HuH-7.5 (cell line): ENCODE measurements around the gene CDC37.
"Not testable (repeated sequence)": the region's sequence is repeated elsewhere in the genome, so short reads cannot be mapped to it uniquely, and the experiment has no call there.

Experiments
- DNase-seq: peaks from one replicate; pipeline ENCODE4 v3.0.0; 2011; ENCODE audit warnings: low spot score

Gene CDC37

GRCh38 chr19:10393137-10393536 is 10.2 kb downstream of the CDC37 start:
- no peak for DNase-seq

GRCh38 chr19:10392120-10392519 is 11.2 kb downstream of the CDC37 start:
- DNase-seq = no peak

GRCh38 chr19:10390652-10391286 is 12.6 kb downstream of the CDC37 start:
- peak; percentile 90 for DNase-seq

- DNase-seq = no peak
Observed at GRCh38 chr19:10389863-10390262, 13.5 kb downstream of the CDC37 start.

DNA sequence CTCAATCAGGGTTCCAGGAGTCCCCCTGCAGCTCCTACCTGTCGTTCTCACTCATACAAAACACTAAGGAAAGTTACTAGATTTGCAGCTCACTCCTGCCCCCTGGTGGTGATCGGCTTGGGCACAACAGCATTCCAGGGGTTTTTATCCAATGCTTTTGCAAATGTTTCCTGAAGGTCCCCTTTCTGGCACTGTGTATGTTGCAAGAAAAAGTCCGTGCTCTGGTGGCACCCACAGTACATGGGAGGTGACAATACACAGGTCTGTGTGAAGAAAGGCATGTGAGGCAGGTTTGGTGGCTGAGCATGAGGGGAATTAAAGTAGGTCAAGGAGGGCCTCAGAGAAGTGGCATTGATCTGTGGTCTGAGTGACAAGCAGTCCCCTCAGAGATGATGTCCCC is 14.4 kb downstream of the CDC37 start:
- peak; percentile 81 for DNase-seq

GRCh38 chr19:10384580-10384979 is 18.8 kb downstream of the CDC37 start:
- DNase-seq = no peak

DNA sequence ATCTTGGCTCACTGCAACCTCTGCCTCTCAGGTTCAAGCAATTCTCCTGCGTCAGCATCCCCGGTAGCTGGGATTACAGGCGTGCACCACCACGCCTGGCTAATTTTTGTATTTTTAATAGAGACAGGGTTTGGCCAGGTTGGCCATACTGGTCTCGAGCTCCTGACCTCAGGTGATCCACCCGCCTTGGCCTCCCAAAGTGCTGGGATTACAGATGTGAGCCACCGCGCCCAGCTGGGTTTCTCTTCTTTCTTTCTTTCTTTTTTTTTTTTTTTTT is 20.2 kb downstream of the CDC37 start:
- DNase-seq = not testable (repeated sequence)

DNA sequence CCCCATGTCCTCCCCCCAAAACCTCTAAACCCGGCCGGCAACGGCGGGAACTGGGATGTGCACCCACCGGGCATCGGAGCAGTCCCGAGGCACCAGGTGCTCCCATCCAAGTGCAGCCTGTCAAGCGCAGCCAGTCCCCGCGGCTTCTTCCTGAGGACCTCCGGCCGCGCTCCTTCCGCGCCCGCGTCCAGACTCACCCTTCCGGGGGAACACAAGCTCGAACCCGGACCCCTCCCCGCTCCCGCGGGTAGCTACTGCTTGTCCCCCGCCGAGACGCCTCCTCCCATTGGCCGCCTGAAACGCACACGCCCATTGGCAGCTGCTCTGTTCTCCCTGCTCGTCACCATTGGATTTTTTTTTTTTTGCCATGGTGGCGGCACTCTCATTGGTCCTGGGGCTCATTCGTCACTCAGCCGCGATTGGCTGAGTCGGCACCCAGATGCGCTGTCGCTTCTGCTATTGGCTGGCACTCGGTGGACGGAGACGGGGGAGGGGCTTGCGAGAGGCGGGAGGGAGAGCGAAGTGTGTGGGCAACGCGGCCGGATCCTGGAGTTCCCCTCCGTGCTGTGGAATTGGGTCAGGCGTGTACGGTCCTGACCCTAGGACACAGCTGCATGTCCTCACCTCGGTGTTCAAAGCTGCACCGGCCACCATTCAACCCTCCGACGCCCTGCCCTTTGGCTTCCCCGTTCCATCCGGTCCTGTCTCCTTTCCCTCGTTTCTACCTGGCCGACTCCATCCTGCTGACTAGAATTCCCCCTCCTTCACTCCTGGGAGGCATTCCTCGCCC is 22.8 kb downstream of the CDC37 start, which contains the start of gene TYK2:
Gene TYK2, minus strand, starts transcription at position 260 of the 790 bp plus-strand sequence. CDS start 2,166 bp downstream, outside the sequence.
- DNase-seq = peak; percentile 100

- no peak for DNase-seq
Observed at GRCh38 chr19:10379880-10380312, 23.4 kb downstream of the CDC37 start.

DNA sequence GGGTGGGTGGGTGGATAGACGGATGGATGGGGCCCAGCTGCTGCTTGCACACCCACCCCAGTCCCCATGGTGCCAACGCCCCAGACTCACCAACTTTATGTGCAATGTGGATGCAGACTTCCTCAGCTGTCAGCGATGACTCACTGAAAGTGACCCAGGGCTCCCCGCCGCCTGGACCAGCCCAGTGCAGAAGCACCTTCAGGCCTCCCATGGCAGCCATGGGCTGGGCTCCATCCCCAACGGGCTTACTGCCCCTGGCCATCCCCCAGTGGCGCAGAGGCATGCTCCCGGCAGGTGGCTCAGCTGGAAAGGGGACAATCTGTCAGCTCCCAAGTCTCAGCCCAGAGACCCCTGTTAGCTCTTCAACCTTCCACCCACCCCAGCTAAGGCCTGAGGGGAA is 25.2 kb downstream of the CDC37 start:
- DNase-seq = no peak

GRCh38 chr19:10377140-10377640 is 26.2 kb downstream of the CDC37 start:
- not testable (repeated sequence) for DNase-seq

GRCh38 chr19:10374931-10375330 is 28.4 kb downstream of the CDC37 start:
- DNase-seq = no peak

DNA sequence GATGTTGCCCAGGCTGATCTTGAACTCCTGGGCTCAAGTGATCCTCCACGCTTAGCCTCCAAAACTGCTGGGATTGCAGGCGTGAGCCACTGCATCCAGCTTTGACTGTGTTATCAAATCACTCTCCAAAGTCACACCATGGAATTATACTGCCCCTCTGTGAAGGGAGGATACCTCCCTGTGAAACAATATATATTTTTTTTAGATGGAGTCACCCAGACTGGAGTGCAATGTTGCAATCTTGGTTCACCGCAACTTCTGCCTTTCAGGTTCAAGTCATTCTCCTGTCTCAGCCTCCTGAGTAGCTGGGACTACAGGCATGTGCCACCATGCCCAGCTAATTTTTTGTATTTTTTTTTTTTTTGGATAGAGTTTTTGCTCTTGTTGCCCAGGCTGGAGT is 30.7 kb downstream of the CDC37 start:
- no peak for DNase-seq

DNA sequence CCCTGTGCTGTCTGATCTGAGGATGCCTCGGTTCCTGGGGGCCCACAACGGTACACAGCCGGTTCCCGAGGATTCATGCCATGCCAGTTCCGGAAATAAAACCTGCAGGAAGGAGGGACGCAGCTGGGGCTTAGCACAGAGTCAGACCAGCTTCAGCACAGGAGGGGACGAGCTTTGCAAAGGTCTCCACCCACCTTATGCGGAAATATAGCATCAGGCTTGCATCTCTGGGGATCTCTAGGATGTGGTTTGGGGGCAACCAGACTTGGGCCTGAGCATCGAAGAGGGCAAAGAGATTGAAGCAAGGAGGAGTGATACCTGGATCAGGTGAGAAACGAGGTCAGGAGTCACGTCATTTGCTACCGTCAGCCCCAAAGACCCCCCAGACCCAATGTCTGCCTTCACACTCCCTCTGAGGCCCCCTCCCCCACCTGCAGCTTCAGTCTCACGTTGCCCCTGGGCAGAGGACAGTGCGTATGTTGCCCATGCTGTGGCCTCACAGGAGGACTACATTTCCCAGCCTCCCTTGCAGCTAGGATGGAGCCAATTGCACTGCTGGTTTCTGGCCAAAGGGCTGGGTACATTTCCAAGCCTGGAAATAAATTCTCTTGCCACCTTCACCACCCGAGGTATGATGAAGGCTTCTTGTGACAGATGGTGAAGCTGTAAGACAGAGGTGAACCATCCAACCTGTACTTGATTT is 35.1 kb downstream of the CDC37 start:
- no peak for DNase-seq

DNA sequence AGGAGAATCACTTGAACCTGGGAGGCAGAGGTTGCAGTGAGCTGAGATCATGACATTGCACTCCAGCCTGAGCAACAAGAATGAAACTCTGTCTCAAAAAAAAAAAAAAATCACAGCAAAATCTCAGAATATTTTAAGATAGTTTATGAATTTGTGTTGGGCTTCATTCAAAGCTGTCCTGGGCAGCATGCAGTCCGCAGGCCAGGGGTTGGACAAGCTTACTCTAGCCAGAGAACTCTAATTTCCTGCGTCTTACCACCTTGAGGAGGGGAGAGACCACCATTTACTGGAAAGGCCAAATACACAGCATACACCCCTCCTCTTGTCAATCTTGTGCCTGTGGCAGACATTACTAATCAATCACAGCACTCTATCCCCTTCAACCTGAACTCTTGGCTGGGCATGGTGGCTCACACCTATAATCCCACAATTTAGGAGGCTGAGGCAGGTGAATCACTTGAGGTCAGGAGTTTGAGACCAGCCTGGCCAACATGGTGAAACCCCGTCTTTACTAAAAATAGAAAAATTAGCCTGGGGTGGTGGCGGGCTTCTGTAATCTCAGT is 36.3 kb downstream of the CDC37 start:
- not testable (repeated sequence) for DNase-seq

DNA sequence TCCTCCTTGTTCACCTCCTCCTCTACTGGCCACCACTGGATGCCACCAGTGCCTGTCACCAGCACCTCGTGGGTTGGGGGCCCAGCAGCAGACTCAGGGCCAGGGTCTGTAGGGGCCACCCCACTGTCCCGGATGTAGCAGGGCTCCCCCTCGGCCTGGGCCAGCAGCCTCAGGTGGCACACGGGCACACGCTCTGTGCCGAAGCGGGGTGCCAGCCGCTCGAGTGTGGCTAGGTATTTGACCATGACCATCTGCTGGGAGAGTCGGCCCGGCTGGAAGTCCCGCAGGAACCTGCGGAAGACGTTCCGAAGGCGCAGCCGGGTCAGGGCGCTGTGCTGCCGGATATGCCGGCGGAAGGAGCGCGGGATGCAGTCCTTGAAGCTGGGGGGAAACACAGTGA is 37.8 kb downstream of the CDC37 start:
- no peak for DNase-seq

GRCh38 chr19:10364644-10365043 is 38.7 kb downstream of the CDC37 start:
- DNase-seq = no peak

DNA sequence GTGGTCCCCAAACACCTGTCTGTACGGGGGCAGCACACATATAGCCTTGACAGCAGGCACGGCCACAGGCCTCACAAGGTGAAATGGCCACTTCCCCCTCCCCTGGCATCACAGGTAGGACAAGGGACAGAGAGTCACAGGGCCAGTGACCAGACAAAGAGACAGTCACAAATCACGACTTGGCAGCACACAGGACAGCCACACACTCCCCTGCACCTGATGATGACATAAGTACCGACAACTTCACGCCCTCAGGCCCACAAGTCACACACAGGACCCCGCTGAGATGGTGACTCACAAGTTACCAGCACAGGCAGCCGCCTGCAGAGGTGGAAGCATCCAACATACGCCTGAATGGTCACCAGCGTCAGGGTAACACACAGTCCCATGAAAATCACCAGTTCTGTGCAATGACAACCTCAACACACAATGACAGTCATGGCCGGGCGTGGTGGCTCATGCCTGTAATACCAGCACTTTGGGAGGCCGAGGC is 39.5 kb downstream of the CDC37 start:
- no peak for DNase-seq

- no peak for DNase-seq
Observed at GRCh38 chr19:10362259-10362658, 41.1 kb downstream of the CDC37 start.

GRCh38 chr19:10361569-10362011 is 41.8 kb downstream of the CDC37 start:
- no peak for DNase-seq

- DNase-seq = no peak
Observed at GRCh38 chr19:10356431-10356830, 46.9 kb downstream of the CDC37 start.

- no peak for DNase-seq
Observed at GRCh38 chr19:10353793-10354391, 49.5 kb downstream of the CDC37 start.
